Neuronal stem cell (in vitro differentiated cells): ENCODE results near the gene MT1X.

Experiments used
- DNase-seq: peaks from one replicate; pipeline ENCODE4 v3.0.0-alpha.2; 2013; ENCODE audit warnings: low spot score
- H2AFZ ChIP-seq: one replicate; pipeline ENCODE4 v1.6.1; 2013; ENCODE audit warnings: mild to moderate bottlenecking, low read length, inconsistent platforms
- H2AK5ac ChIP-seq: 2 replicates; pipeline ENCODE4 v1.6.1; 2013; ENCODE audit warnings: low read depth, mild to moderate bottlenecking, inconsistent platforms, low read length, moderate library complexity, mixed read lengths
- H2BK120ac ChIP-seq: 2 replicates; pipeline ENCODE4 v1.6.1; 2013; ENCODE audit warnings: low read depth, mild to moderate bottlenecking, inconsistent platforms, low read length, moderate library complexity, mixed read lengths
- H2BK12ac ChIP-seq: one replicate; pipeline ENCODE4 v1.6.1; 2013; ENCODE audit warnings: low read length, inconsistent platforms
- H2BK15ac ChIP-seq: 2 replicates; pipeline ENCODE4 v1.6.1; 2013; ENCODE audit warnings: mild to moderate bottlenecking, low read length, inconsistent platforms, mixed read lengths
- H2BK5ac ChIP-seq: one replicate; pipeline ENCODE4 v1.6.1; 2013; ENCODE audit warnings: inconsistent platforms, mild to moderate bottlenecking, low read length, moderate library complexity
- H3K14ac ChIP-seq: one replicate; pipeline ENCODE4 v1.6.1; 2013; ENCODE audit warnings: low read length, inconsistent platforms
- H3K18ac ChIP-seq: 2 replicates; pipeline ENCODE4 v1.6.1; 2013; ENCODE audit warnings: low read length, inconsistent platforms
- H3K23ac ChIP-seq: 2 replicates; pipeline ENCODE4 v1.6.1; 2013; ENCODE audit warnings: low read depth, mild to moderate bottlenecking, mixed read lengths, low read length, inconsistent platforms; ENCODE audit not compliant: poor library complexity
- H3K27ac ChIP-seq: replicated peaks from 3 replicates; pipeline ENCODE4 v1.5.1; 2013; ENCODE audit warnings: low read length, inconsistent platforms
- H3K27me3 ChIP-seq, 3 experiments: 2 replicates each; pipeline ENCODE4 v1.6.1; 2013; ENCODE audit warnings: low read length in 3 of 3, mild to moderate bottlenecking in 2 of 3, inconsistent platforms in 1 of 3, low read depth in 1 of 3, mixed read lengths in 1 of 3, moderate library complexity in 1 of 3; ENCODE audit not compliant: control insufficient read depth in 3 of 3, insufficient read depth in 3 of 3
- H3K36me3 ChIP-seq, 2 donors: replicated peaks in 1 of 2; 2 replicates each; pipeline ENCODE4 v1.6.1; 2013; ENCODE audit warnings: low read length in 2 of 2; ENCODE audit not compliant: control insufficient read depth in 2 of 2, insufficient read depth in 2 of 2
- H3K4ac ChIP-seq: 2 replicates; pipeline ENCODE4 v1.6.1; 2013; ENCODE audit warnings: inconsistent platforms, mild to moderate bottlenecking, low read length, moderate library complexity
- H3K4me1 ChIP-seq, 2 donors: 1 replicate in 1 of 2; 2 replicates in 1 of 2; pipeline ENCODE4 v1.6.1; 2013; ENCODE audit warnings: low read length in 2 of 2, low read depth in 1 of 2; ENCODE audit not compliant: control insufficient read depth in 2 of 2, insufficient read depth in 1 of 2
- H3K4me2 ChIP-seq: one replicate; pipeline ENCODE4 v1.6.1; 2013; ENCODE audit warnings: mild to moderate bottlenecking, low read length, inconsistent platforms; ENCODE audit not compliant: insufficient read depth, poor library complexity, severe bottlenecking
- H3K4me3 ChIP-seq, 2 donors: 2 replicates each; pipeline ENCODE4 v1.5.1; 2013; ENCODE audit warnings: low read length in 2 of 2, mild to moderate bottlenecking in 2 of 2, inconsistent platforms in 1 of 2, moderate library complexity in 1 of 2
- H3K79me1 ChIP-seq: one replicate; pipeline ENCODE4 v1.6.1; 2013; ENCODE audit warnings: low read depth, mild to moderate bottlenecking, inconsistent platforms, low read length, moderate library complexity
- H3K9ac ChIP-seq: one replicate; pipeline ENCODE4 v1.6.1; 2013; ENCODE audit warnings: mild to moderate bottlenecking, low read depth, low read length, inconsistent platforms; ENCODE audit not compliant: poor library complexity
- H3K9me3 ChIP-seq, 2 donors: replicated peaks in 1 of 2; 2 replicates each; pipeline versions ENCODE3 to v1.6.1; 2013; ENCODE audit warnings: low read length in 2 of 2, mild to moderate bottlenecking in 2 of 2, inconsistent platforms in 1 of 2, low read depth in 1 of 2, mixed read lengths in 1 of 2, moderate library complexity in 1 of 2; ENCODE audit not compliant: control insufficient read depth in 2 of 2, insufficient read depth in 1 of 2
- H4K8ac ChIP-seq: one replicate; pipeline ENCODE4 v1.6.1; 2013; ENCODE audit warnings: low read depth, mild to moderate bottlenecking, inconsistent platforms, low read length, moderate library complexity
- H4K91ac ChIP-seq: one replicate; pipeline ENCODE4 v1.6.1; 2013; ENCODE audit warnings: low read length, low read depth, mild to moderate bottlenecking, inconsistent platforms; ENCODE audit not compliant: poor library complexity
- WGBS, 2 donors: extraction: QIAGEN DNeasy Blood & Tissue Kit; methylation state at CpG; one replicate each; pipeline ENCODE4 v1.1.7; 2013; ENCODE audit warnings: missing lambda C conversion rate in 2 of 2, mixed read lengths in 1 of 2; ENCODE audit not compliant: insufficient read length in 2 of 2, insufficient replicate concordance in 1 of 2; ENCODE audit errors: extremely low coverage in 2 of 2; 5-methylcytosine and 5-hydroxymethylcytosine counted together

MT1X gene

GRCh38 chr16:56697456-56698155 lies 15.3 kb downstream of the MT1X start:
- Histone ChIP-seq H2BK120ac (no peak overlapping the region), H3K27ac (no peak overlapping the region), H3K27me3 (peaks cover 0 to 4% (median 0%) of the 10 kb centered on the region in 3 experiments), H2AFZ (no peak overlapping the region), H3K36me3 (no peaks in the 10 kb centered on the region), H4K91ac (no peak overlapping the region), H3K9me3 (peaks cover 0 to 2% of the 10 kb centered on the region in 2 donors), H2BK12ac (no peak overlapping the region), H2BK5ac (no peak overlapping the region), H3K4me2 (no peak overlapping the region), H3K9ac (no peak overlapping the region), H2AK5ac (no peak overlapping the region), H3K18ac (no peak overlapping the region), H3K14ac (no peak overlapping the region), H3K4ac (no peak overlapping the region), H3K79me1 (no peaks in the 10 kb centered on the region), H3K4me3 (peak overlapping the region in 1 of 2 donors; percentile 22), H3K4me1 (peaks cover 0 to under 1% of the 10 kb centered on the region in 2 donors), H3K23ac (no peak overlapping the region), H4K8ac (no peak overlapping the region), H2BK15ac (no peak overlapping the region)
- no CpG with 5 or more reads among the region's 5 CpGs for WGBS, 2 donors
- no peak for DNase-seq

- Histone ChIP-seq H2AFZ (no peak overlapping the region), H3K4me3 (no peak overlapping the region), H4K91ac (no peak overlapping the region), H3K27ac (no peak overlapping the region), H2BK12ac (no peak overlapping the region), H2BK15ac (no peak overlapping the region), H3K14ac (no peak overlapping the region), H2BK5ac (no peak overlapping the region), H3K9ac (no peak overlapping the region), H3K4ac (no peak overlapping the region), H2BK120ac (no peak overlapping the region), H2AK5ac (no peak overlapping the region), H4K8ac (no peak overlapping the region), H3K36me3 (no peaks in the 10 kb centered on the region), H3K23ac (no peak overlapping the region), H3K9me3 (peaks cover 0 to 2% of the 10 kb centered on the region in 2 donors), H3K79me1 (no peaks in the 10 kb centered on the region), H3K4me1 (peaks cover 0 to 3% of the 10 kb centered on the region in 2 donors), H3K18ac (no peak overlapping the region), H3K27me3 (peaks cover 0 to 8% (median 0%) of the 10 kb centered on the region in 3 experiments), H3K4me2 (no peak overlapping the region)
- DNase-seq: no peak
- no CpG with 5 or more reads among the region's 1 CpG for WGBS, 2 donors
These were observed 17.9 kb downstream of the MT1X start for GRCh38 chr16:56700195-56700594.

- H3K4me2 ChIP-seq: no peak overlapping the region
- no peak overlapping the region for H3K18ac ChIP-seq
- no peak overlapping the region for H2AFZ ChIP-seq
- no peak overlapping the region for H3K9ac ChIP-seq
- H3K36me3 ChIP-seq: no peaks in the 10 kb centered on the region
- no peak overlapping the region for H4K8ac ChIP-seq
- WGBS, 2 donors: no CpG with 5 or more reads among the region's 1 CpG
- H2BK15ac ChIP-seq: no peak overlapping the region
- no peak for DNase-seq
- no peak overlapping the region for H2BK120ac ChIP-seq
- H3K27me3 ChIP-seq: peaks cover 0 to 8% (median 0%) of the 10 kb centered on the region in 3 experiments
- H3K4me3 ChIP-seq: no peak overlapping the region
- H3K4ac ChIP-seq: no peak overlapping the region
- peaks cover 0 to 5% of the 10 kb centered on the region in 2 donors for H3K4me1 ChIP-seq
- H3K14ac ChIP-seq: no peak overlapping the region
- no peak overlapping the region for H4K91ac ChIP-seq
- H2BK12ac ChIP-seq: no peak overlapping the region
- H3K79me1 ChIP-seq: no peaks in the 10 kb centered on the region
- H3K27ac ChIP-seq: no peak overlapping the region
- no peak overlapping the region for H2BK5ac ChIP-seq
- H3K9me3 ChIP-seq: peaks cover 0 to 2% of the 10 kb centered on the region in 2 donors
- H3K23ac ChIP-seq: no peak overlapping the region
- H2AK5ac ChIP-seq: no peak overlapping the region
These were observed 18.4 kb downstream of the MT1X start for GRCh38 chr16:56700631-56701030.

- no peak overlapping the region for H3K4me3 ChIP-seq
- H3K4me2 ChIP-seq: no peak overlapping the region
- H2AFZ ChIP-seq: peak overlapping the region; percentile 77
- no peak overlapping the region for H3K18ac ChIP-seq
- H3K36me3 ChIP-seq: no peaks in the 10 kb centered on the region
- H2BK5ac ChIP-seq: no peak overlapping the region
- H3K9me3 ChIP-seq: peaks cover 0 to 2% of the 10 kb centered on the region in 2 donors
- H4K8ac ChIP-seq: no peak overlapping the region
- no peak for DNase-seq
- H2BK120ac ChIP-seq: no peak overlapping the region
- H3K27ac ChIP-seq: no peak overlapping the region
- no peak overlapping the region for H4K91ac ChIP-seq
- no peak overlapping the region for H3K23ac ChIP-seq
- peaks cover 0 to 8% (median 0%) of the 10 kb centered on the region in 3 experiments for H3K27me3 ChIP-seq
- no peak overlapping the region for H2BK15ac ChIP-seq
- no peak overlapping the region for H2BK12ac ChIP-seq
- H3K14ac ChIP-seq: no peak overlapping the region
- WGBS, 2 donors: no CpG with 5 or more reads among the region's 7 CpGs
- no peak overlapping the region for H3K4ac ChIP-seq
- H3K79me1 ChIP-seq: no peaks in the 10 kb centered on the region
- H3K9ac ChIP-seq: no peak overlapping the region
- H2AK5ac ChIP-seq: no peak overlapping the region
- peaks cover 0 to 5% of the 10 kb centered on the region in 2 donors for H3K4me1 ChIP-seq
These were observed 19.3 kb downstream of the MT1X start for GRCh38 chr16:56701534-56701933.
